22Rv1 (cell line): Measurements from ENCODE around the gene PSMC5.
"Not testable (repeated sequence)": the region's sequence is repeated elsewhere in the genome, so short reads cannot be mapped to it uniquely, and the experiment has no call there.

Experiments
- CTCF ChIP-seq: fragments of 450-650 bp; IDR thresholded peaks from 2 replicates; pipeline ENCODE4 v1.5.1; 2017; ENCODE audit warnings: mild to moderate bottlenecking
- ZFX ChIP-seq: fragments of 450-650 bp; IDR thresholded peaks from 2 replicates; pipeline ENCODE4 v1.6.1; 2017; ENCODE audit warnings: antibody characterized with exemption, borderline replicate concordance

DNA sequence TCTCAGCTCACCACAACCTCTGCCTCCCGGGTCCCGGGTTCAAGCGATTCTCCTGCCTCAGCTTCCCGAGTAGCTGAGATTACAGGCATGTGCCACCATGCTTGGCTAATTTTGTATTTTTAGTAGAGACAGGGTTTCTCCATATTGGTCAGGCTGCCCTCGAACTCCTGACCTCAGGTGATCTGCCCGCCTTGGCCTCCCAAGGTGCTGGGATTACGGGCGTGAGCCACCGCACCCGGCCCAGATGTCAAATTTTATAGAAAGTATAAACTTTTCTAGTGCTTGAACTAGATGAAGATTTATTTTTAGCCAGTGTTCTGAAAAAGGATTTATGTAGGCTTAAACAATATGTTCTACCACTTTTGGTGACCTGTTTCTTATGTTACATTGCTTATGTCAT, 30.9 kb upstream of the PSMC5 start:
- not testable (repeated sequence) for TF ChIP-seq CTCF, ZFX
